GM12878 (cell line): ENCODE data around the gene CTBS. TPM values are rescaled to one million over a fixed set of nuclear protein-coding genes. Genes with fewer than 3 reads are reported as not detected.
A peak's percentile ranks its signal among the peaks of the same experiment; 100 is the strongest.

Experiments used
- ATF7 ChIP-seq: fragments of 450-650 bp; IDR thresholded peaks from 2 replicates; pipeline ENCODE4 v1.6.1; 2016; ENCODE audit warnings: low read depth, mild to moderate bottlenecking
- BHLHE40 ChIP-seq, 2 experiments: fragments of 450-650 bp in 1 of 2; IDR thresholded peaks; 2 replicates each; pipeline ENCODE4 v1.6.1; 2011 to 2017; ENCODE audit warnings: low read depth in 2 of 2, borderline replicate concordance in 1 of 2, improper control_type of control experiment in 1 of 2, low read length in 1 of 2, mild to moderate bottlenecking in 1 of 2
- CHD4 ChIP-seq: fragments of 200-600 bp; sonication (generic); IDR thresholded peaks from 2 replicates; pipeline ENCODE4 v1.6.1; 2016; ENCODE audit warnings: mild to moderate bottlenecking
- ETV6 ChIP-seq, 2 experiments: fragments of 450-650 bp in 1 of 2; IDR thresholded peaks in 1 of 2; conservative IDR thresholded peaks in 1 of 2; 2 replicates each; pipeline ENCODE4 v1.6.1; 2014; ENCODE audit warnings: antibody characterized with exemption in 1 of 2, borderline replicate concordance in 1 of 2, low read depth in 1 of 2, mild to moderate bottlenecking in 1 of 2, moderate library complexity in 1 of 2
- FOXK2 ChIP-seq: fragments of 450-650 bp; IDR thresholded peaks from 2 replicates; pipeline ENCODE4 v1.6.1; 2017; ENCODE audit warnings: mild to moderate bottlenecking, moderate library complexity
- HDAC6 ChIP-seq: fragments of 200-600 bp; sonication (generic); IDR thresholded peaks from one replicate; pipeline ENCODE4 v1.8.0; 2017; ENCODE audit warnings: antibody characterized with exemption; ENCODE audit not compliant: unreplicated experiment
- HSF1 ChIP-seq: fragments of 150-350 bp; IDR thresholded peaks from 2 replicates; pipeline ENCODE4 v1.6.1; 2014; ENCODE audit warnings: mild to moderate bottlenecking, low read depth, low read length
- IKZF1 ChIP-seq: fragments of 450-650 bp; conservative IDR thresholded peaks from 2 replicates; pipeline ENCODE4 v1.6.1; 2017; ENCODE audit warnings: antibody characterized with exemption, mild to moderate bottlenecking
- IKZF2 ChIP-seq, 2 experiments: fragments of 450-650 bp; IDR thresholded peaks; 2 replicates each; pipeline ENCODE4 v1.6.1; 2017; ENCODE audit warnings: mild to moderate bottlenecking in 2 of 2, moderate library complexity in 2 of 2
- JUNB ChIP-seq: IDR thresholded peaks from 2 replicates; pipeline ENCODE4 v1.6.1; 2016; ENCODE audit warnings: antibody characterized with exemption, mild to moderate bottlenecking
- KDM1A ChIP-seq: fragments of 200-600 bp; sonication (generic); IDR thresholded peaks from 2 replicates; pipeline ENCODE4 v1.6.1; 2016; ENCODE audit warnings: borderline replicate concordance
- MTA2 ChIP-seq: fragments of 450-650 bp; IDR thresholded peaks from 2 replicates; pipeline ENCODE4 v1.6.1; 2016; ENCODE audit warnings: low read depth, mild to moderate bottlenecking, moderate library complexity
- NBN ChIP-seq: fragments of 450-650 bp; IDR thresholded peaks from 2 replicates; pipeline ENCODE4 v1.6.1; 2016
- PML ChIP-seq: IDR thresholded peaks from 2 replicates; pipeline ENCODE4 v1.6.1; 2012; ENCODE audit warnings: low read length, inconsistent platforms
- POLR2AphosphoS2 ChIP-seq: IDR thresholded peaks from 2 replicates; pipeline ENCODE4 v1.6.1; 2011; ENCODE audit warnings: low read depth, mild to moderate bottlenecking, low read length, improper control_type of control experiment, moderate library complexity
- RB1 ChIP-seq: fragments of 450-650 bp; formaldehyde crosslinking; IDR thresholded peaks from 2 replicates; pipeline ENCODE4 v1.6.1; 2017; ENCODE audit warnings: mild to moderate bottlenecking, borderline replicate concordance
- RBBP5 ChIP-seq: fragments of 200-600 bp; sonication (generic); conservative IDR thresholded peaks from 2 replicates; pipeline ENCODE4 v1.6.1; 2016
- RELA ChIP-seq: fragments of 450-650 bp; IDR thresholded peaks from 2 replicates; pipeline ENCODE4 v1.8.0; 2014; ENCODE audit warnings: borderline replicate concordance; ENCODE audit not compliant: partially characterized antibody
- SIN3A ChIP-seq: IDR thresholded peaks from 2 replicates; pipeline ENCODE4 v1.6.1; 2012; ENCODE audit warnings: low read depth, low read length, improper control_type of control experiment
- SUPT20H ChIP-seq: IDR thresholded peaks from 2 replicates; pipeline ENCODE4 v1.6.1; 2011; ENCODE audit warnings: low read depth, mild to moderate bottlenecking, low read length, moderate library complexity, borderline replicate concordance; ENCODE audit not compliant: control insufficient read depth
- YBX1 ChIP-seq: fragments of 450-650 bp; IDR thresholded peaks from 2 replicates; pipeline ENCODE4 v1.6.1; 2016; ENCODE audit warnings: antibody characterized with exemption
- ZBED1 ChIP-seq: IDR thresholded peaks from 2 replicates; pipeline ENCODE4 v1.6.1; 2016; ENCODE audit warnings: borderline replicate concordance
- ZZZ3 ChIP-seq: IDR thresholded peaks from 2 replicates; pipeline ENCODE4 v1.6.1; 2011; ENCODE audit warnings: low read depth; ENCODE audit not compliant: control insufficient read depth, insufficient read length
- polyA plus RNA-seq, 11 experiments: library from polyadenylated mRNA; depleted of rRNA in 4 of 11; unstranded in 6 of 11; stranded (reverse) in 5 of 11; fragments of >200 nt; fragmentation: Nextera tagmentation in 4 of 11; fragmentation: Illumina TruSeq in 1 of 11; extraction: Ambion mirVana in 4 of 11; extraction: Trizol in 1 of 11; gene quantifications; 1 replicate in 1 of 11; 2 replicates in 10 of 11; pipeline versions ENCODE4 v1.2.1 to v1.2.3, GENCODE V29; 2011 to 2016; ENCODE audit warnings: inconsistent platforms in 2 of 11, missing spikeins in 2 of 11, low read depth in 1 of 11
- total RNA-seq, 4 experiments: library from RNA; depleted of rRNA in 3 of 4; stranded (reverse); fragments of >200 nt in 3 of 4; fragmentation: Illumina TruSeq in 1 of 4; extraction: Trizol in 1 of 4; gene quantifications; 2 replicates each; pipeline versions ENCODE4 v1.2.1 to v1.2.3, GENCODE V29; 2013 to 2021
- TF ChIP-seq, protein P1 (sequence below): fragments of 450-650 bp; formaldehyde crosslinking; IDR thresholded peaks from 2 replicates; pipeline ENCODE4 v1.4.0; 2022; ENCODE audit warnings: mild to moderate bottlenecking, moderate library complexity
- TF ChIP-seq, protein P2 (sequence below): IDR thresholded peaks from 2 replicates; pipeline ENCODE4 v1.6.1; 2012; ENCODE audit warnings: low read depth, low read length, improper control_type of control experiment
- TF ChIP-seq, protein P3 (sequence below): IDR thresholded peaks from 2 replicates; pipeline ENCODE4 v1.6.1; 2012; ENCODE audit warnings: low read depth, low read length, improper control_type of control experiment

The CTBS gene
- total and polyA plus RNA-seq, 10 of the 15 experiments (the other 5 are each of a cell fraction or from before 2014, with no cell fraction given) = 4.3 to 21.2 (median 12.3) TPM

- TF ChIP-seq SUPT20H = no peak
- TF ChIP-seq NBN = no peak
- no peak for TF ChIP-seq RELA
- TF ChIP-seq IKZF2 (IDR thresholded peaks at IDR 0.05) = no peak
- no peak for TF ChIP-seq ZZZ3
- no peak for TF ChIP-seq RB1
- TF ChIP-seq RBBP5 = no peak
- no peak for TF ChIP-seq BHLHE40 (IDR thresholded peaks at IDR 0.05; ENCODE audit: borderline replicate concordance in 1 of 2, low read depth in 2 of 2, low read length in 1 of 2)
- TF ChIP-seq PML = peak; percentile 65; the same call in 1 of the 2 replicates
- TF ChIP-seq, protein P1, sequence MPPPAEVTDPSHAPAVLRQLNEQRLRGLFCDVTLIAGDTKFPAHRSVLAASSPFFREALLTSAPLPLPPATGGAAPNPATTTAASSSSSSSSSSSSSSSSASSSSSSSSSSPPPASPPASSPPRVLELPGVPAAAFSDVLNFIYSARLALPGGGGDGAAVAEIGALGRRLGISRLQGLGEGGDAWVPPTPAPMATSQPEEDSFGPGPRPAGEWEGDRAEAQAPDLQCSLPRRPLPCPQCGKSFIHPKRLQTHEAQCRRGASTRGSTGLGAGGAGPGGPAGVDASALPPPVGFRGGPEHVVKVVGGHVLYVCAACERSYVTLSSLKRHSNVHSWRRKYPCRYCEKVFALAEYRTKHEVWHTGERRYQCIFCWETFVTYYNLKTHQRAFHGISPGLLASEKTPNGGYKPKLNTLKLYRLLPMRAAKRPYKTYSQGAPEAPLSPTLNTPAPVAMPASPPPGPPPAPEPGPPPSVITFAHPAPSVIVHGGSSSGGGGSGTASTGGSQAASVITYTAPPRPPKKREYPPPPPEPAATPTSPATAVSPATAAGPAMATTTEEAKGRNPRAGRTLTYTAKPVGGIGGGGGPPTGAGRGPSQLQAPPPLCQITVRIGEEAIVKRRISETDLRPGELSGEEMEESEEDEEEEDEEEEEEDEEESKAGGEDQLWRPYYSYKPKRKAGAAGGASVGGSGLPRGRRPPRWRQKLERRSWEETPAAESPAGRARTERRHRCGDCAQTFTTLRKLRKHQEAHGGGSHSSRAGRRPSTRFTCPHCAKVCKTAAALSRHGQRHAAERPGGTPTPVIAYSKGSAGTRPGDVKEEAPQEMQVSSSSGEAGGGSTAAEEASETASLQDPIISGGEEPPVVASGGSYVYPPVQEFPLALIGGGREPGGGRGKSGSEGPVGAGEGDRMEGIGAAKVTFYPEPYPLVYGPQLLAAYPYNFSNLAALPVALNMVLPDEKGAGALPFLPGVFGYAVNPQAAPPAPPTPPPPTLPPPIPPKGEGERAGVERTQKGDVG (CRISPR knock-in tag) = no peak
- 0 out of 2 replicates have a peak, but pooled peaks have one; percentile 9 for TF ChIP-seq ATF7
- TF ChIP-seq HSF1 = no peak
- no peak for TF ChIP-seq ZBED1
- TF ChIP-seq, protein P2, sequence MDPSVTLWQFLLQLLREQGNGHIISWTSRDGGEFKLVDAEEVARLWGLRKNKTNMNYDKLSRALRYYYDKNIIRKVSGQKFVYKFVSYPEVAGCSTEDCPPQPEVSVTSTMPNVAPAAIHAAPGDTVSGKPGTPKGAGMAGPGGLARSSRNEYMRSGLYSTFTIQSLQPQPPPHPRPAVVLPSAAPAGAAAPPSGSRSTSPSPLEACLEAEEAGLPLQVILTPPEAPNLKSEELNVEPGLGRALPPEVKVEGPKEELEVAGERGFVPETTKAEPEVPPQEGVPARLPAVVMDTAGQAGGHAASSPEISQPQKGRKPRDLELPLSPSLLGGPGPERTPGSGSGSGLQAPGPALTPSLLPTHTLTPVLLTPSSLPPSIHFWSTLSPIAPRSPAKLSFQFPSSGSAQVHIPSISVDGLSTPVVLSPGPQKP = no peak
- no peak for TF ChIP-seq POLR2AphosphoS2
- TF ChIP-seq, protein P3, sequence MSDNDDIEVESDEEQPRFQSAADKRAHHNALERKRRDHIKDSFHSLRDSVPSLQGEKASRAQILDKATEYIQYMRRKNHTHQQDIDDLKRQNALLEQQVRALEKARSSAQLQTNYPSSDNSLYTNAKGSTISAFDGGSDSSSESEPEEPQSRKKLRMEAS = no peak
- no peak for TF ChIP-seq KDM1A
- TF ChIP-seq MTA2 = no peak
- TF ChIP-seq JUNB = 0 out of 2 replicates have a peak, but pooled peaks have one; percentile 5
- TF ChIP-seq YBX1 = no peak
- 0 out of 2 replicates have a peak, but pooled peaks have one; percentile 25 for TF ChIP-seq IKZF1
- no peak for TF ChIP-seq FOXK2
- no peak for TF ChIP-seq SIN3A
- no peak for TF ChIP-seq CHD4
- TF ChIP-seq ETV6 (conservative IDR thresholded peaks at IDR 0.05 in 1 of 2, IDR thresholded peaks at IDR 0.05 in 1 of 2; ENCODE audit: borderline replicate concordance in 1 of 2, low read depth in 1 of 2) = peak in 1 of 2 experiments; percentile 8; a peak in 1 of 4 replicates
- TF ChIP-seq HDAC6 = no peak
These were observed 69.4 kb downstream of the CTBS start (continued) for GRCh38 chr1:84504580-84505492.
